Lower lobe of right lung (tissue), 2 donors: ENCODE data around the gene TTYH1. TPM values are rescaled to one million over a fixed set of nuclear protein-coding genes. Genes with fewer than 3 reads are reported as not detected.
A peak's percentile ranks its signal among the peaks of the same experiment; 100 is the strongest.

Experiments
- ATAC-seq, 2 donors: fragments of 200-7000 bp; cut with Tn5 transposase; one replicate each; pipeline ENCODE4 v1.9.1; 2020 to 2022; ENCODE audit warnings: mild to moderate bottlenecking in 2 of 2, moderate library complexity in 2 of 2
- DNase-seq: peaks from one replicate; pipeline ENCODE4 v3.0.0-alpha.2; 2020
- H3K27ac ChIP-seq: fragments of 200-600 bp; one replicate; pipeline ENCODE4 v1.8.0; 2022
- H3K27me3 ChIP-seq: fragments of 200-600 bp; one replicate; pipeline ENCODE4 v1.8.0; 2022; ENCODE audit warnings: low read depth
- H3K36me3 ChIP-seq: fragments of 200-600 bp; one replicate; pipeline ENCODE4 v1.8.0; 2022; ENCODE audit warnings: mild to moderate bottlenecking
- H3K4me1 ChIP-seq: fragments of 200-600 bp; one replicate; pipeline ENCODE4 v1.8.0; 2022
- H3K4me3 ChIP-seq: fragments of 200-600 bp; one replicate; pipeline ENCODE4 v1.8.0; 2022; ENCODE audit warnings: mild to moderate bottlenecking
- H3K9me3 ChIP-seq: fragments of 200-600 bp; one replicate; pipeline ENCODE4 v1.8.0; 2022
- CTCF ChIP-seq: fragments of 200-600 bp; IDR thresholded peaks from one replicate; pipeline ENCODE4 v1.8.0; 2022; ENCODE audit warnings: antibody characterized with exemption, mild to moderate bottlenecking
- intact Hi-C: fragments of 100-400 bp; cut with DNase I; formaldehyde crosslinking; loops from one replicate; pipeline ENCODE4 v1.11.0; 2022
- total RNA-seq: library from RNA; stranded (reverse); fragmentation: NEBNext Ultra II Directional; extraction: Animal tissue kit (Norgen Biotek cat#: 25700); gene quantifications from one replicate; pipeline ENCODE4 v1.2.1, GENCODE V29; 2021
- donor health status: DM: no; HTN: yes; CAD: no; lungs with severe emphysema.

Gene TTYH1
- total RNA-seq, 1 donor from 2014 or later, result not detected

GRCh38 chr19:54435551-54436016, 20.3 kb downstream of the TTYH1 start:
- Histone ChIP-seq H3K4me3 (no peak overlapping the region), H3K27ac (no peak overlapping the region), H3K36me3 (peaks cover 4% of the 10 kb centered on the region), H3K27me3 (no peaks in the 10 kb centered on the region), H3K4me1 (peaks cover 22% of the 10 kb centered on the region), H3K9me3 (no peaks in the 10 kb centered on the region)
- TF ChIP-seq CTCF, result no peak
- ATAC-seq (no peak), DNase-seq (no peak)
- intact Hi-C loops, result no loop called here

- intact Hi-C loops, result no loop called here
- Histone ChIP-seq H3K27me3 (no peaks in the 10 kb centered on the region), H3K27ac (no peak overlapping the region), H3K9me3 (no peaks in the 10 kb centered on the region), H3K4me1 (peaks cover 17% of the 10 kb centered on the region), H3K36me3 (peaks cover 4% of the 10 kb centered on the region), H3K4me3 (no peak overlapping the region)
- DNase-seq, result no peak
- no peak for TF ChIP-seq CTCF
- ATAC-seq, result peak in 1 of 2 donors; percentile 16
Measured at GRCh38 chr19:54436031-54436523, 20.8 kb downstream of the TTYH1 start.

- Histone ChIP-seq H3K36me3 (peaks cover 4% of the 10 kb centered on the region), H3K4me3 (no peak overlapping the region), H3K4me1 (peaks cover 10% of the 10 kb centered on the region), H3K27me3 (no peaks in the 10 kb centered on the region), H3K9me3 (no peaks in the 10 kb centered on the region), H3K27ac (no peak overlapping the region)
- intact Hi-C loops, result no loop called here
- DNase-seq (no peak), ATAC-seq (no peak)
- no peak for TF ChIP-seq CTCF
Measured at GRCh38 chr19:54436628-54437252, 21.5 kb downstream of the TTYH1 start.

GRCh38 chr19:54439174-54439851, 24.0 kb downstream of the TTYH1 start:
- ATAC-seq, result peak in 1 of 2 donors; percentile 32
- H3K4me3 ChIP-seq, result no peak overlapping the region

GRCh38 chr19:54440641-54441040, 25.4 kb downstream of the TTYH1 start:
- no peak for TF ChIP-seq CTCF
- H3K27me3 ChIP-seq, result no peaks in the 10 kb centered on the region
- no peak for DNase-seq
- intact Hi-C loops, result no loop called here
- peaks cover 18% of the 10 kb centered on the region for H3K36me3 ChIP-seq
- ATAC-seq, result no peak
- H3K9me3 ChIP-seq, result no peaks in the 10 kb centered on the region
- H3K27ac ChIP-seq, result no peak overlapping the region
- no peak overlapping the region for H3K4me3 ChIP-seq
- peaks cover 6% of the 10 kb centered on the region for H3K4me1 ChIP-seq

More at GRCh38 chr19:54439174-54439851, 24.0 kb downstream of the TTYH1 start:
- H3K4me1 ChIP-seq, result peaks cover 9% of the 10 kb centered on the region
- DNase-seq, result no peak
- intact Hi-C loops, result no loop called here
- no peak overlapping the region for H3K27ac ChIP-seq
- H3K9me3 ChIP-seq, result no peaks in the 10 kb centered on the region
- H3K27me3 ChIP-seq, result no peaks in the 10 kb centered on the region
- peaks cover 7% of the 10 kb centered on the region for H3K36me3 ChIP-seq
- peak; percentile 29 for TF ChIP-seq CTCF
